H1 (cell line): ENCODE data around the gene GHRHR. TPM values are rescaled to one million over a fixed set of nuclear protein-coding genes. Genes with fewer than 3 reads are reported as not detected.

Experiments
- CTCF ChIA-PET: fragments of 300-600 bp; sonication (Branson Sonifier 250); formaldehyde crosslinking; loops from one replicate; lab custom pipeline; 2021; ENCODE audit not compliant: partially characterized antibody; lab: Charles Lee
- POLR2A ChIA-PET: fragments of 300-600 bp; sonication (Branson Sonifier 250); formaldehyde crosslinking; loops from one replicate; lab custom pipeline; 2021; ENCODE audit warnings: inconsistent platforms; ENCODE audit not compliant: partially characterized antibody; lab: Charles Lee
- DNase-seq, 2 experiments: peaks; one replicate each; pipeline versions ENCODE4 v3.0.0 to v3.0.0-alpha.2; 2010 to 2022; ENCODE audit warnings: low spot score in 2 of 2, low read depth in 1 of 2, mixed read lengths in 1 of 2
- FAIRE-seq: peaks from 2 replicates; lab custom pipeline; 2011; peaks lifted over from hg19 to GRCh38; lab: Jason Lieb, UNC
- H2AFZ ChIP-seq: 2 replicates; pipeline ENCODE4 v1.8.1; 2012; ENCODE audit warnings: low read length, inconsistent platforms
- H2AK5ac ChIP-seq: 2 replicates; pipeline ENCODE4 v1.6.1; 2013; ENCODE audit warnings: low read depth, low read length
- H2BK120ac ChIP-seq: replicated peaks from 2 replicates; pipeline ENCODE3; 2013; ENCODE audit warnings: low read depth, low read length, inconsistent platforms
- H2BK12ac ChIP-seq: 2 replicates; pipeline ENCODE4 v1.6.1; 2013; ENCODE audit warnings: low read depth, low read length
- H2BK15ac ChIP-seq: 2 replicates; pipeline ENCODE4 v1.6.1; 2013; ENCODE audit warnings: low read length
- H2BK20ac ChIP-seq: 2 replicates; pipeline ENCODE4 v1.6.1; 2013; ENCODE audit warnings: low read length
- H2BK5ac ChIP-seq: 2 replicates; pipeline ENCODE4 v1.6.1; 2013; ENCODE audit warnings: low read depth, low read length
- H3K14ac ChIP-seq: 2 replicates; pipeline ENCODE4 v1.6.1; 2013; ENCODE audit warnings: inconsistent platforms; ENCODE audit not compliant: insufficient read length
- H3K18ac ChIP-seq: 2 replicates; pipeline ENCODE4 v1.6.1; 2013; ENCODE audit warnings: low read length; ENCODE audit errors: extremely low read depth
- H3K23ac ChIP-seq: 2 replicates; pipeline ENCODE4 v1.6.1; 2013; ENCODE audit warnings: inconsistent platforms; ENCODE audit not compliant: insufficient read length
- H3K23me2 ChIP-seq: 2 replicates; pipeline ENCODE4 v1.6.1; 2013; ENCODE audit warnings: low read depth, low read length
- H3K27ac ChIP-seq: 2 replicates; pipeline ENCODE4 v1.6.1; 2011; ENCODE audit warnings: low read depth, low read length, inconsistent platforms
- H3K27me3 ChIP-seq, 4 experiments: replicated peaks in 1 of 4; 1 replicate in 1 of 4; 2 replicates in 3 of 4; pipeline versions ENCODE4 v1.6.1 to v1.8.1; 2011 to 2013; ENCODE audit warnings: low read length in 3 of 4, mild to moderate bottlenecking in 3 of 4, inconsistent platforms in 2 of 4, mixed read lengths in 2 of 4, moderate library complexity in 1 of 4; ENCODE audit not compliant: control insufficient read depth in 3 of 4, insufficient read depth in 3 of 4; ENCODE audit errors: extremely low read depth in 1 of 4
- H3K36me3 ChIP-seq, 4 experiments: 2 replicates each; pipeline versions ENCODE4 v1.6.1 to v1.8.1; 2011 to 2013; ENCODE audit warnings: mild to moderate bottlenecking in 4 of 4, low read length in 3 of 4, moderate library complexity in 2 of 4, control low read depth in 1 of 4, inconsistent platforms in 1 of 4; ENCODE audit not compliant: insufficient read depth in 4 of 4, control insufficient read depth in 2 of 4
- H3K4ac ChIP-seq: replicated peaks from 2 replicates; pipeline ENCODE3; 2013; ENCODE audit warnings: low read length, low read depth, mixed read lengths, inconsistent platforms; ENCODE audit not compliant: insufficient read length
- H3K4me1 ChIP-seq, 4 experiments: replicated peaks in 1 of 4; 1 replicate in 1 of 4; 2 replicates in 3 of 4; pipeline versions ENCODE4 v1.6.1 to v1.8.1; 2011 to 2013; ENCODE audit warnings: low read length in 3 of 4, inconsistent platforms in 2 of 4, mixed read lengths in 1 of 4; ENCODE audit not compliant: insufficient read depth in 4 of 4, control insufficient read depth in 3 of 4
- H3K4me2 ChIP-seq, 2 experiments: 2 replicates each; pipeline versions ENCODE4 v1.6.1 to v1.8.1; 2011 to 2013; ENCODE audit warnings: low read depth in 2 of 2, low read length in 2 of 2, control low read depth in 1 of 2, inconsistent platforms in 1 of 2, mild to moderate bottlenecking in 1 of 2; ENCODE audit not compliant: insufficient read depth in 1 of 2
- H3K4me3 ChIP-seq, 4 experiments: fragments of 200-600, 300-600 bp in 1 of 4; sonication (generic), shearing (Covaris generic), sonication (Bioruptor Twin) in 1 of 4; 2 replicates each; pipeline versions ENCODE4 v1.5.1 to v1.8.1; 2011 to 2016; ENCODE audit warnings: low read length in 4 of 4, low read depth in 3 of 4, control low read depth in 2 of 4, inconsistent platforms in 2 of 4, mild to moderate bottlenecking in 2 of 4, mixed read lengths in 1 of 4, moderate library complexity in 1 of 4; ENCODE audit not compliant: insufficient read depth in 2 of 4; ENCODE audit errors: extremely low read depth in 1 of 4
- H3K56ac ChIP-seq: replicated peaks from 2 replicates; pipeline ENCODE3; 2013; ENCODE audit warnings: low read depth, mild to moderate bottlenecking, mixed read lengths, low read length, inconsistent platforms; ENCODE audit not compliant: insufficient read length
- H3K79me1 ChIP-seq: 2 replicates; pipeline ENCODE4 v1.6.1; 2013; ENCODE audit warnings: low read depth, low read length, control low read depth
- H3K79me2 ChIP-seq, 2 experiments: 2 replicates each; pipeline versions ENCODE4 v1.6.1 to v1.8.1; 2012 to 2013; ENCODE audit warnings: low read length in 2 of 2, mild to moderate bottlenecking in 2 of 2, inconsistent platforms in 1 of 2; ENCODE audit not compliant: insufficient read depth in 2 of 2, control insufficient read depth in 1 of 2
- H3K9ac ChIP-seq, 4 experiments: replicated peaks in 1 of 4; 1 replicate in 1 of 4; 2 replicates in 3 of 4; pipeline versions ENCODE4 v1.6.1 to v1.8.1; 2011 to 2013; ENCODE audit warnings: low read depth in 3 of 4, low read length in 3 of 4, control low read depth in 2 of 4, mild to moderate bottlenecking in 2 of 4, moderate library complexity in 2 of 4, inconsistent platforms in 1 of 4; ENCODE audit errors: extremely low read depth in 1 of 4
- H3K9me3 ChIP-seq, 2 experiments: 2 replicates each; pipeline versions ENCODE4 v1.6.1 to v1.8.1; 2012 to 2013; ENCODE audit warnings: mild to moderate bottlenecking in 2 of 2, moderate library complexity in 2 of 2, control low read depth in 1 of 2, inconsistent platforms in 1 of 2, low read depth in 1 of 2, low read length in 1 of 2, mixed read lengths in 1 of 2; ENCODE audit not compliant: insufficient read depth in 2 of 2
- H4K20me1 ChIP-seq, 2 experiments: replicated peaks in 1 of 2; 2 replicates each; pipeline versions ENCODE3 to v1.8.1; 2011 to 2013; ENCODE audit warnings: inconsistent platforms in 2 of 2, low read length in 2 of 2, mild to moderate bottlenecking in 1 of 2; ENCODE audit not compliant: insufficient read depth in 2 of 2, control insufficient read depth in 1 of 2
- H4K5ac ChIP-seq: 2 replicates; pipeline ENCODE4 v1.6.1; 2013; ENCODE audit warnings: low read length, low read depth, mixed read lengths, inconsistent platforms; ENCODE audit not compliant: insufficient read length
- H4K8ac ChIP-seq: 2 replicates; pipeline ENCODE4 v1.8.0; 2013; ENCODE audit warnings: mild to moderate bottlenecking, moderate library complexity, low read length, inconsistent platforms; ENCODE audit not compliant: insufficient read depth; ENCODE audit errors: extremely low read depth
- H4K91ac ChIP-seq: replicated peaks from 2 replicates; pipeline ENCODE3; 2013; ENCODE audit warnings: low read length, mixed read lengths, inconsistent platforms; ENCODE audit not compliant: insufficient read length
- ATF3 ChIP-seq: IDR thresholded peaks from 2 replicates; pipeline ENCODE4 v1.6.1; 2011; ENCODE audit warnings: low read depth, mild to moderate bottlenecking, low read length; ENCODE audit not compliant: insufficient read depth
- CREB1 ChIP-seq: IDR thresholded peaks from 2 replicates; pipeline ENCODE4 v1.6.1; 2012; ENCODE audit warnings: inconsistent platforms
- KDM1A ChIP-seq: fragments of 200-600, 300-600 bp; sonication (generic); IDR thresholded peaks from 2 replicates; pipeline ENCODE4 v1.7.1; 2016; ENCODE audit warnings: mild to moderate bottlenecking, low read length, borderline replicate concordance
- KDM4A ChIP-seq: IDR thresholded peaks from one replicate; pipeline ENCODE4 v1.7.1; 2012; ENCODE audit warnings: low read depth, mild to moderate bottlenecking, moderate library complexity, low read length, inconsistent platforms; ENCODE audit not compliant: severe bottlenecking
- POLR2A ChIP-seq, 2 experiments: IDR thresholded peaks; 1 replicate in 1 of 2; 2 replicates in 1 of 2; pipeline ENCODE4 v1.6.1; 2011; ENCODE audit warnings: low read depth in 2 of 2, low read length in 2 of 2, mild to moderate bottlenecking in 2 of 2; ENCODE audit errors: control extremely low read depth in 1 of 2
- WGBS, 2 experiments: shearing (Covaris generic) in 1 of 2; methylation state at CpG; one replicate each; pipeline versions ENCODE4 v1.1.6 to v1.1.7; 2013 to 2015; ENCODE audit warnings: low lambda C conversion rate in 2 of 2, mixed read lengths in 2 of 2, inconsistent platforms in 1 of 2, low coverage in 1 of 2, missing lambda C conversion rate in 1 of 2; ENCODE audit not compliant: insufficient replicate concordance in 2 of 2, insufficient coverage in 1 of 2, insufficient read length in 1 of 2; ENCODE audit errors: extremely low coverage in 1 of 2, missing lambda C conversion rate in 1 of 2; 5-methylcytosine and 5-hydroxymethylcytosine counted together
- polyA plus RNA-seq, 7 experiments: library from polyadenylated mRNA; depleted of rRNA in 3 of 7; stranded (reverse) in 5 of 7; unstranded in 2 of 7; fragments of >200 nt in 5 of 7; fragments of 200-250 nt in 2 of 7; gene quantifications; 1 replicate in 5 of 7; 2 replicates in 1 of 7; 4 replicates in 1 of 7; pipeline versions ENCODE4 v1.2.1 to v1.2.3, GENCODE V29; 2011 to 2013; ENCODE audit warnings: missing spikeins in 2 of 7, mixed read lengths in 2 of 7
- total RNA-seq: library from RNA; stranded (reverse); fragmentation: NEBNext Ultra II Directional; extraction: Animal tissue kit (Norgen Biotek cat#: 25700); gene quantifications from 2 replicates; pipeline ENCODE4 v1.2.1, GENCODE V29; 2021

The GHRHR gene
- total and polyA plus RNA-seq, 2 of the 8 experiments (the other 6 are each of a cell fraction or from before 2014, with no cell fraction given) = 0.60 to 6.5 TPM

DNA sequence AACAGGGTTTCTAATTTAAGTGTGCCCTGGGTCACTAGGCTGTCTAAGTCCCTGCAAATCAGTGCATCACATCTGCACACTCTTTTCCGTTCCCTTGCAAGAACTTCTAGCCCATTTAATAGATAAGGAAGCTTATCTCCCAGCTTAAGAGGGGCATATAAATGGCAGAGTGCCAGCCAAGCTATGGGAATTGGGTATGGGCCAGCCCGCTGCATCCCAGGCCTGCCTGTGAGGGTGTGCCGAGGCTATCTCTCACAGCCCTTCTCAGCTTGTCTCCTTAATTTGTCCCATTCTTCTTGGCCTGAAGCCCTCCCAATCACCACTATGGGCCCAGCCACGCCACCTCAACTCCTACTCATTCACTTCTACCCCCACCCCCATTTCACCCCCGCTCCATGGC lies 37.4 kb upstream of the GHRHR start:
- H3K4me2 ChIP-seq = no peak overlapping the region
- no peak overlapping the region for H3K14ac ChIP-seq
- no peak overlapping the region for H3K9ac ChIP-seq
- H4K20me1 ChIP-seq = no peaks in the 10 kb centered on the region
- H4K91ac ChIP-seq = no peak overlapping the region
- no peak overlapping the region for H2BK120ac ChIP-seq
- no peak overlapping the region for H4K5ac ChIP-seq
- H3K56ac ChIP-seq = no peak overlapping the region
- H3K27ac ChIP-seq = no peak overlapping the region
- no peak for FAIRE-seq
- no peak overlapping the region for H3K4me3 ChIP-seq
- 93% methylated on average over 5 of the region's 5 CpGs; no CpG with 5 or more reads in 1 of the 2 experiments for WGBS, 2 experiments
- no peak overlapping the region for H2BK5ac ChIP-seq
- no peaks in the 10 kb centered on the region; a peak in 1 of 7 replicates for H3K27me3 ChIP-seq
- H2AFZ ChIP-seq = no peak overlapping the region
- no peak overlapping the region for H3K23ac ChIP-seq
- H3K4me1 ChIP-seq = no peaks in the 10 kb centered on the region
- H2BK20ac ChIP-seq = no peak overlapping the region
- no peak overlapping the region for H2AK5ac ChIP-seq
- POLR2A ChIA-PET = no interaction called here
- H2BK15ac ChIP-seq = no peak overlapping the region
- no peak overlapping the region for H4K8ac ChIP-seq
- H3K36me3 ChIP-seq = no peaks in the 10 kb centered on the region
- H3K9me3 ChIP-seq = no peaks in the 10 kb centered on the region
- CTCF ChIA-PET = no interaction called here
- no peak overlapping the region for H2BK12ac ChIP-seq
- no peak overlapping the region for H3K18ac ChIP-seq
- no peaks in the 10 kb centered on the region for H3K79me2 ChIP-seq
- H3K79me1 ChIP-seq = no peaks in the 10 kb centered on the region
- no peak overlapping the region for H3K4ac ChIP-seq
- DNase-seq = peak in 1 of 2 experiments; percentile 17
- H3K23me2 ChIP-seq = no peaks in the 10 kb centered on the region; the same call in 1 of the 2 replicates
- no peak for TF ChIP-seq ATF3
- TF ChIP-seq KDM4A = no peak
- TF ChIP-seq CREB1 = no peak
- no peak for TF ChIP-seq KDM1A
- no peak for TF ChIP-seq POLR2A (IDR thresholded peaks at IDR 0.05; ENCODE audit: control extremely low read depth in 1 of 2, low read depth in 2 of 2, low read length in 2 of 2)
